K562 (cell line): ENCODE results near the gene AFF2. TPM values are rescaled to one million over a fixed set of nuclear protein-coding genes. Genes with fewer than 3 reads are reported as not detected.

Source experiments
- ATAC-seq: fragments of 200-7000 bp; cut with Tn5 transposase; 3 replicates; pipeline ENCODE4 v1.9.1; 2020; ENCODE audit warnings: moderate library complexity
- BruUV-seq: library from RNA; stranded (reverse); fragments of 400-500 nt; replicated peaks from 2 replicates; lab custom pipeline; 2021; lab: Mats Ljungman, UMichigan
- CTCF ChIA-PET: fragments of 300-600 bp; formaldehyde crosslinking; extraction: SDS; loops from one replicate; lab custom pipeline; 2021; ENCODE audit warnings: low intra/inter-chr PET ratio; lab: Yijun Ruan, JAX
- POLR2A ChIA-PET: fragments of 300-600, 350-650 bp; sonication (Branson Sonifier 250); formaldehyde crosslinking; extraction: SDS; loops from one replicate; lab custom pipeline; 2021; ENCODE audit warnings: antibody characterized with exemption, inconsistent platforms; lab: Yijun Ruan, JAX
- DNase-seq, 4 experiments: peaks; one replicate each; pipeline versions ENCODE4 v3.0.0 to v3.0.0-alpha.2; 2011 to 2018; ENCODE audit warnings: low spot score in 3 of 4, mixed read lengths in 3 of 4; ENCODE audit errors: extremely low read depth in 1 of 4
- FAIRE-seq: peaks from 2 replicates; lab custom pipeline; 2011; peaks lifted over from hg19 to GRCh38; lab: Jason Lieb, UNC
- H2AFZ ChIP-seq: 2 replicates; pipeline ENCODE4 v1.6.0; 2011; ENCODE audit warnings: low read depth, low read length, control low read depth, inconsistent platforms
- H3K27ac ChIP-seq: fragments of 200-600 bp; 3 replicates; pipeline ENCODE4 v1.8.0; 2011; ENCODE audit warnings: low read depth, mild to moderate bottlenecking, control low read depth, inconsistent platforms, low read length, moderate library complexity, mixed read lengths; ENCODE audit errors: extremely low read depth
- H3K27me3 ChIP-seq, 2 experiments: fragments of 300-600 bp in 1 of 2; 2 replicates in 1 of 2; 3 replicates in 1 of 2; pipeline versions ENCODE4 v1.6.0 to v1.8.0; 2011; ENCODE audit warnings: inconsistent platforms in 2 of 2, low read length in 2 of 2, mild to moderate bottlenecking in 1 of 2, mixed read lengths in 1 of 2, moderate library complexity in 1 of 2; ENCODE audit not compliant: control insufficient read depth in 2 of 2, insufficient read depth in 2 of 2
- H3K36me3 ChIP-seq: fragments of 300-600 bp; 3 replicates; pipeline ENCODE4 v1.8.0; 2011; ENCODE audit warnings: mild to moderate bottlenecking, low read length, inconsistent platforms; ENCODE audit not compliant: control insufficient read depth, insufficient read depth
- H3K4me1 ChIP-seq, 2 experiments: fragments of 200-600 bp in 1 of 2; replicated peaks in 1 of 2; 2 replicates in 1 of 2; 3 replicates in 1 of 2; pipeline versions ENCODE4 v1.5.1 to v1.8.0; 2011; ENCODE audit warnings: inconsistent platforms in 2 of 2, low read length in 2 of 2, mild to moderate bottlenecking in 1 of 2, mixed read lengths in 1 of 2, moderate library complexity in 1 of 2; ENCODE audit not compliant: control insufficient read depth in 2 of 2, insufficient read depth in 2 of 2
- H3K4me2 ChIP-seq: 2 replicates; pipeline ENCODE4 v1.6.1; 2011; ENCODE audit warnings: low read length, control low read depth, inconsistent platforms, mixed read lengths; ENCODE audit not compliant: insufficient read depth
- H3K4me3 ChIP-seq: fragments of 200-600 bp; sonication (generic), shearing (Covaris generic); 2 replicates; pipeline ENCODE4 v1.5.1; 2016; ENCODE audit warnings: control low read depth, inconsistent platforms
- H3K79me2 ChIP-seq: fragments of 200-600 bp; 3 replicates; pipeline ENCODE4 v1.8.0; 2011; ENCODE audit warnings: low read length, inconsistent platforms; ENCODE audit not compliant: control insufficient read depth, insufficient read depth
- H3K9ac ChIP-seq, 2 experiments: 2 replicates each; pipeline versions ENCODE4 v1.6.0 to v1.6.1; 2011; ENCODE audit warnings: low read depth in 2 of 2, low read length in 2 of 2, control low read depth in 1 of 2, inconsistent platforms in 1 of 2, mild to moderate bottlenecking in 1 of 2, mixed read lengths in 1 of 2; ENCODE audit not compliant: insufficient read depth in 1 of 2
- H3K9me1 ChIP-seq: one replicate; pipeline ENCODE4 v1.6.0; 2011; ENCODE audit warnings: inconsistent platforms, mild to moderate bottlenecking, low read length, moderate library complexity; ENCODE audit not compliant: control insufficient read depth, insufficient read depth
- H3K9me3 ChIP-seq: replicated peaks from 2 replicates; pipeline ENCODE4 v1.5.1; 2011; ENCODE audit warnings: low read depth, low read length, inconsistent platforms; ENCODE audit not compliant: control insufficient read depth, insufficient read depth
- H4K20me1 ChIP-seq: replicated peaks from 2 replicates; pipeline ENCODE4 v1.6.1; 2011; ENCODE audit warnings: low read length, inconsistent platforms, mixed read lengths; ENCODE audit not compliant: control insufficient read depth, insufficient read depth
- IFI16 ChIP-seq: fragments of 250-450 bp; sonication (Bioruptor Pico); IDR thresholded peaks from 2 replicates; pipeline ENCODE4 v2.1.2; 2022; ENCODE audit warnings: mild to moderate bottlenecking, inconsistent platforms
- ZNF436 ChIP-seq: fragments of 250-450, 450-650 bp; sonication (Bioruptor Pico); formaldehyde crosslinking; IDR thresholded peaks from 2 replicates; pipeline ENCODE4 v1.7.0; 2020; ENCODE audit warnings: mild to moderate bottlenecking
- WGBS: fragments of 100-300 bp; shearing (Covaris generic); methylation state at CpG from one replicate; pipeline ENCODE4 v1.1.6; 2016; ENCODE audit warnings: low coverage, mixed read lengths; ENCODE audit not compliant: insufficient coverage; ENCODE audit errors: missing lambda C conversion rate; 5-methylcytosine and 5-hydroxymethylcytosine counted together
- in situ Hi-C: fragments of 300-500 bp; cut with MboI; formaldehyde crosslinking; loops from 4 replicates; pipeline ENCODE4 v1.15.0; 2018; ENCODE audit warnings: inconsistent platforms, mixed read lengths
- intact Hi-C: fragments of 100-400 bp; cut with micrococcal nuclease; formaldehyde crosslinking; loops from 2 replicates; pipeline ENCODE4 v1.14.2; 2022
- polyA plus RNA-seq, 8 experiments: library from polyadenylated mRNA; depleted of rRNA in 4 of 8; stranded (reverse) in 5 of 8; unstranded in 3 of 8; fragments of >200 nt; fragmentation: Nextera tagmentation in 2 of 8; fragmentation: Illumina TruSeq in 1 of 8; extraction: Ambion mirVana in 2 of 8; extraction: Trizol in 1 of 8; gene quantifications; 2 replicates each; pipeline versions ENCODE4 v1.2.1 to v1.2.3, GENCODE V29; 2011 to 2014; ENCODE audit warnings: inconsistent platforms in 1 of 8, missing spikeins in 1 of 8
- total RNA-seq, 7 experiments: library from RNA; depleted of rRNA in 6 of 7; stranded (reverse); fragments of >200 nt in 6 of 7; fragmentation: Illumina TruSeq in 2 of 7; extraction: Trizol in 2 of 7; gene quantifications; 2 replicates each; pipeline versions ENCODE4 v1.2.1 to v1.2.3, GENCODE V29; 2011 to 2021; ENCODE audit warnings: low replicate concordance in 1 of 7
- TF ChIP-seq, protein P1 (sequence below), 3 experiments: fragments of 200-800 bp in 1 of 3; sonication (Bioruptor generic) in 1 of 3; sonication (generic) in 1 of 3; formaldehyde crosslinking in 1 of 3; IDR thresholded peaks; 2 replicates each; pipeline versions ENCODE4 v1.6.1 to v1.8.0; 2016 to 2022; ENCODE audit warnings: mild to moderate bottlenecking in 2 of 3, missing compliant biosample characterization in 2 of 3, missing genetic modification characterization in 2 of 3, missing genetic modification reagents in 1 of 3
- TF ChIP-seq, protein P2 (sequence below): fragments of 250-450 bp; sonication (Bioruptor Pico); IDR thresholded peaks from 2 replicates; pipeline ENCODE4 v1.8.0; 2021; ENCODE audit warnings: mild to moderate bottlenecking, moderate library complexity
- TF ChIP-seq, protein P3 (sequence below), 2 experiments: IDR thresholded peaks; 2 replicates each; pipeline ENCODE4 v1.6.1; 2012; ENCODE audit warnings: improper control_type of control experiment in 2 of 2, low read depth in 2 of 2, low read length in 2 of 2, borderline replicate concordance in 1 of 2
- TF ChIP-seq, protein P4 (sequence below), 2 experiments: fragments of 450-650 bp in 1 of 2; sonication (generic) in 1 of 2; formaldehyde crosslinking in 1 of 2; IDR thresholded peaks in 1 of 2; conservative IDR thresholded peaks in 1 of 2; 2 replicates each; pipeline versions ENCODE4 v1.6.1 to v1.8.1; 2016 to 2023; ENCODE audit warnings: mild to moderate bottlenecking in 2 of 2, moderate library complexity in 2 of 2, inconsistent platforms in 1 of 2, missing genetic modification reagents in 1 of 2

AFF2 gene
- total and polyA plus RNA-seq, 9 of the 15 experiments (the other 6 are each of a cell fraction or from before 2014, with no cell fraction given) = 0.01 to 0.20 (median 0.07) TPM

DNA sequence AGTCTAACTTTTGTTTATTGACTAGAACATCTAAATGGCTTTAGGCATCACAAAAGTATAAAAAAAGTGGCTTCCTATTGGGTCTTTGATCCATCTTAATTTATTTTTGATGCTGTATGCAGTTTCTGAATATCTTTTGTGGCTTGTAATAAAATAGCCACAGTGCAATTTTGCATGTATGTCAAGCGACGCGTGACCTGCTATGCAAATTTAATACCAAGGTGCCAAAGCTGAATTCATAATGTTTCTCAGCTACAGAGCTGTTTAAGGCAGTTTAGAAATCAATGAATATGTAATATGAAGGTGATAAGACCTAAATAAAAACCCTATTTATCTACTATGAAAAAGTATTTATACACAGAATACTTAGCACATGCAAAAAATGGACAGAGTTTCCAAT lies 197.8 kb downstream of the AFF2 start:
- no peak overlapping the region for H3K27ac ChIP-seq
- no peaks in the 10 kb centered on the region for H3K36me3 ChIP-seq
- ChIA-PET CTCF (no interaction called here), POLR2A (interaction anchor here (0.7 kb wide), 1 partner anchor 13 kb away, joined by 4 read pairs; no protein-coding TSS in a partner anchor)
- H3K9me3 ChIP-seq = no peaks in the 10 kb centered on the region
- ATAC-seq = no peak
- 8% methylated on average over 3 of the region's 3 CpGs for WGBS
- intact Hi-C loops (no loop called here), in situ Hi-C loops (no loop called here)
- no peaks in the 10 kb centered on the region for H3K27me3 ChIP-seq
- TF ChIP-seq IFI16 = no peak
- TF ChIP-seq, protein P1, sequence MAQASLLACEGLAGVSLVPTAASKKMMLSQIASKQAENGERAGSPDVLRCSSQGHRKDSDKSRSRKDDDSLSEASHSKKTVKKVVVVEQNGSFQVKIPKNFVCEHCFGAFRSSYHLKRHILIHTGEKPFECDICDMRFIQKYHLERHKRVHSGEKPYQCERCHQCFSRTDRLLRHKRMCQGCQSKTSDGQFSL (CRISPR knock-in tag; IDR thresholded peaks at IDR 0.05) = no peak
- TF ChIP-seq, protein P1 (tag; IDR thresholded peaks at IDR 0.05) = no peak
- TF ChIP-seq, protein P2, sequence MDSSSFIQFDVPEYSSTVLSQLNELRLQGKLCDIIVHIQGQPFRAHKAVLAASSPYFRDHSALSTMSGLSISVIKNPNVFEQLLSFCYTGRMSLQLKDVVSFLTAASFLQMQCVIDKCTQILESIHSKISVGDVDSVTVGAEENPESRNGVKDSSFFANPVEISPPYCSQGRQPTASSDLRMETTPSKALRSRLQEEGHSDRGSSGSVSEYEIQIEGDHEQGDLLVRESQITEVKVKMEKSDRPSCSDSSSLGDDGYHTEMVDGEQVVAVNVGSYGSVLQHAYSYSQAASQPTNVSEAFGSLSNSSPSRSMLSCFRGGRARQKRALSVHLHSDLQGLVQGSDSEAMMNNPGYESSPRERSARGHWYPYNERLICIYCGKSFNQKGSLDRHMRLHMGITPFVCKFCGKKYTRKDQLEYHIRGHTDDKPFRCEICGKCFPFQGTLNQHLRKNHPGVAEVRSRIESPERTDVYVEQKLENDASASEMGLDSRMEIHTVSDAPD (CRISPR knock-in tag) = no peak
- TF ChIP-seq, protein P3, sequence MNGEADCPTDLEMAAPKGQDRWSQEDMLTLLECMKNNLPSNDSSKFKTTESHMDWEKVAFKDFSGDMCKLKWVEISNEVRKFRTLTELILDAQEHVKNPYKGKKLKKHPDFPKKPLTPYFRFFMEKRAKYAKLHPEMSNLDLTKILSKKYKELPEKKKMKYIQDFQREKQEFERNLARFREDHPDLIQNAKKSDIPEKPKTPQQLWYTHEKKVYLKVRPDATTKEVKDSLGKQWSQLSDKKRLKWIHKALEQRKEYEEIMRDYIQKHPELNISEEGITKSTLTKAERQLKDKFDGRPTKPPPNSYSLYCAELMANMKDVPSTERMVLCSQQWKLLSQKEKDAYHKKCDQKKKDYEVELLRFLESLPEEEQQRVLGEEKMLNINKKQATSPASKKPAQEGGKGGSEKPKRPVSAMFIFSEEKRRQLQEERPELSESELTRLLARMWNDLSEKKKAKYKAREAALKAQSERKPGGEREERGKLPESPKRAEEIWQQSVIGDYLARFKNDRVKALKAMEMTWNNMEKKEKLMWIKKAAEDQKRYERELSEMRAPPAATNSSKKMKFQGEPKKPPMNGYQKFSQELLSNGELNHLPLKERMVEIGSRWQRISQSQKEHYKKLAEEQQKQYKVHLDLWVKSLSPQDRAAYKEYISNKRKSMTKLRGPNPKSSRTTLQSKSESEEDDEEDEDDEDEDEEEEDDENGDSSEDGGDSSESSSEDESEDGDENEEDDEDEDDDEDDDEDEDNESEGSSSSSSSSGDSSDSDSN (IDR thresholded peaks at IDR 0.05; ENCODE audit: borderline replicate concordance in 1 of 2, low read depth in 2 of 2, low read length in 2 of 2) = no peak
- TF ChIP-seq ZNF436 (CRISPR knock-in tag) = no peak
- TF ChIP-seq, protein P4, sequence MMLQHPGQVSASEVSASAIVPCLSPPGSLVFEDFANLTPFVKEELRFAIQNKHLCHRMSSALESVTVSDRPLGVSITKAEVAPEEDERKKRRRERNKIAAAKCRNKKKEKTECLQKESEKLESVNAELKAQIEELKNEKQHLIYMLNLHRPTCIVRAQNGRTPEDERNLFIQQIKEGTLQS (IDR thresholded peaks at IDR 0.05) = no peak
- TF ChIP-seq, protein P4 (CRISPR knock-in tag; conservative IDR thresholded peaks at IDR 0.05) = no peak
- H3K4me3 ChIP-seq = no peak overlapping the region
- no peak overlapping the region for H2AFZ ChIP-seq
- DNase-seq = no peak
- no peaks in the 10 kb centered on the region for H3K79me2 ChIP-seq
- H3K9me1 ChIP-seq = no peaks in the 10 kb centered on the region
- no peak overlapping the region for H3K9ac ChIP-seq
- no peaks in the 10 kb centered on the region for H4K20me1 ChIP-seq
- no TSS peak for BruUV-seq
- FAIRE-seq = no peak
- H3K4me2 ChIP-seq = no peak overlapping the region
- H3K4me1 ChIP-seq = no peaks in the 10 kb centered on the region
